GM19438 (cell line): ENCODE results near the gene RELN.
"Not testable (repeated sequence)": the region's sequence is repeated elsewhere in the genome, so short reads cannot be mapped to it uniquely, and the experiment has no call there.

Source experiments
- ATAC-seq: cut with Tn5 transposase; IDR thresholded peaks from one replicate; pipeline ENCODE4 v1.9.1; 2021; ENCODE audit warnings: low read depth; ENCODE audit not compliant: unreplicated experiment

Gene RELN

GRCh38 chr7:103989200-103989784, at the start of gene RELN:
RELN (minus strand) TSS chr7:103989658; CDS start chr7:103989356, 302 bp downstream.
- ATAC-seq, result no peak

GRCh38 chr7:104038136-104038535, 48.7 kb upstream of the RELN start:
- ATAC-seq, result no peak

- ATAC-seq, result not testable (repeated sequence)
These were observed 47.4 kb upstream of the RELN start for GRCh38 chr7:104036889-104037288.

GRCh38 chr7:104035351-104035750, 45.9 kb upstream of the RELN start:
- no peak for ATAC-seq

- ATAC-seq, result no peak
These were observed 45.2 kb upstream of the RELN start for GRCh38 chr7:104034679-104035078.

GRCh38 chr7:104033837-104034236, 44.4 kb upstream of the RELN start:
- no peak for ATAC-seq

GRCh38 chr7:104032486-104032885, 43.0 kb upstream of the RELN start:
- ATAC-seq, result no peak

- no peak for ATAC-seq
These were observed 40.3 kb upstream of the RELN start for GRCh38 chr7:104029765-104030164.

- ATAC-seq, result no peak
These were observed 35.2 kb upstream of the RELN start for GRCh38 chr7:104024632-104025031.

- no peak for ATAC-seq
These were observed 33.6 kb upstream of the RELN start for GRCh38 chr7:104023100-104023499.

GRCh38 chr7:104018425-104018824, 29.0 kb upstream of the RELN start:
- no peak for ATAC-seq

GRCh38 chr7:104017001-104017400, 27.5 kb upstream of the RELN start:
- no peak for ATAC-seq

- ATAC-seq, result no peak
These were observed 23.4 kb upstream of the RELN start for GRCh38 chr7:104012835-104013234.

- no peak for ATAC-seq
These were observed 22.4 kb upstream of the RELN start for GRCh38 chr7:104011829-104012228.

GRCh38 chr7:104010052-104010909, 20.8 kb upstream of the RELN start:
- ATAC-seq, result no peak

- no peak for ATAC-seq
These were observed 18.6 kb upstream of the RELN start for GRCh38 chr7:104008107-104008506.

- no peak for ATAC-seq
These were observed 18.2 kb upstream of the RELN start for GRCh38 chr7:104007614-104008013.

- no peak for ATAC-seq
These were observed 15.7 kb upstream of the RELN start for GRCh38 chr7:104005197-104005596.

- peak; percentile 92 for ATAC-seq
These were observed 7.2 kb upstream of the RELN start for GRCh38 chr7:103996639-103997038.

- ATAC-seq, result no peak
These were observed 6.6 kb upstream of the RELN start for GRCh38 chr7:103996017-103996551.

- ATAC-seq, result no peak
These were observed 6.1 kb upstream of the RELN start for GRCh38 chr7:103995554-103995953.

GRCh38 chr7:103993551-103993950, 4.1 kb upstream of the RELN start:
- ATAC-seq, result no peak
